IMR-90 (cell line): Measurements from ENCODE around the gene COLGALT1. TPM values are rescaled to one million over a fixed set of nuclear protein-coding genes. Genes with fewer than 3 reads are reported as not detected.

Experiments
- ATAC-seq: fragments of 200-7000 bp; cut with Tn5 transposase; 2 replicates; pipeline ENCODE4 v1.9.1; 2020; ENCODE audit warnings: low read depth, mild to moderate bottlenecking, moderate library complexity
- BruUV-seq: library from RNA; stranded (reverse); fragments of 400-500 nt; replicated peaks from 2 replicates; lab custom pipeline; 2021; lab: Mats Ljungman, UMichigan
- CTCF ChIA-PET: fragments of 300-600 bp; formaldehyde crosslinking; extraction: SDS; loops from one replicate; lab custom pipeline; 2021; ENCODE audit warnings: antibody characterized with exemption; lab: Yijun Ruan, JAX
- POLR2A ChIA-PET: fragments of 300-600 bp; sonication (Branson Sonifier 250); formaldehyde crosslinking; loops from one replicate; lab custom pipeline; 2022; ENCODE audit warnings: antibody characterized with exemption; ENCODE audit not compliant: unreplicated experiment; lab: Charles Lee
- DNase-seq: peaks from one replicate; pipeline ENCODE4 v3.0.0; 2013
- H2AFZ ChIP-seq: replicated peaks from 2 replicates; pipeline ENCODE3; 2013; ENCODE audit warnings: low read length, mild to moderate bottlenecking; ENCODE audit not compliant: poor library complexity
- H2AK5ac ChIP-seq: 2 replicates; pipeline ENCODE4 v1.6.1; 2013; ENCODE audit warnings: low read depth, low read length, inconsistent platforms
- H2AK9ac ChIP-seq: replicated peaks from 2 replicates; pipeline ENCODE3; 2013; ENCODE audit warnings: mild to moderate bottlenecking, low read depth, low read length, moderate library complexity; ENCODE audit not compliant: poor library complexity
- H2BK120ac ChIP-seq: 2 replicates; pipeline ENCODE4 v1.6.1; 2013; ENCODE audit warnings: low read depth, low read length, inconsistent platforms
- H2BK15ac ChIP-seq: 3 replicates; pipeline ENCODE4 v1.6.1; 2013; ENCODE audit warnings: low read depth, low read length, inconsistent platforms
- H2BK20ac ChIP-seq: 2 replicates; pipeline ENCODE4 v1.6.1; 2013; ENCODE audit warnings: low read depth, mild to moderate bottlenecking, inconsistent platforms, low read length, moderate library complexity
- H2BK5ac ChIP-seq: 2 replicates; pipeline ENCODE4 v1.6.1; 2013; ENCODE audit warnings: mild to moderate bottlenecking, low read depth, low read length, inconsistent platforms; ENCODE audit not compliant: poor library complexity, severe bottlenecking
- H3K14ac ChIP-seq: replicated peaks from 2 replicates; pipeline ENCODE4 v1.6.1; 2013; ENCODE audit warnings: low read depth, low read length, inconsistent platforms
- H3K18ac ChIP-seq: 2 replicates; pipeline ENCODE4 v1.6.1; 2013; ENCODE audit warnings: low read depth, low read length, control low read depth
- H3K23ac ChIP-seq: 2 replicates; pipeline ENCODE4 v1.6.1; 2013; ENCODE audit warnings: low read depth, low read length, inconsistent platforms
- H3K27ac ChIP-seq: 2 replicates; pipeline ENCODE4 v1.5.1; 2013; ENCODE audit warnings: mild to moderate bottlenecking, control low read depth, low read length; ENCODE audit not compliant: insufficient read depth
- H3K27me3 ChIP-seq: 2 replicates; pipeline ENCODE4 v1.6.1; 2013; ENCODE audit warnings: low read length; ENCODE audit not compliant: control insufficient read depth, insufficient read depth
- H3K36me3 ChIP-seq: 2 replicates; pipeline ENCODE4 v1.6.1; 2013; ENCODE audit warnings: low read length, mixed read lengths; ENCODE audit not compliant: control insufficient read depth, insufficient read depth
- H3K4ac ChIP-seq: 2 replicates; pipeline ENCODE4 v1.6.1; 2013; ENCODE audit warnings: low read depth, low read length, inconsistent platforms
- H3K4me1 ChIP-seq: 2 replicates; pipeline ENCODE4 v1.6.1; 2013; ENCODE audit warnings: low read length, mixed read lengths; ENCODE audit not compliant: control insufficient read depth, insufficient read depth
- H3K4me2 ChIP-seq: 2 replicates; pipeline ENCODE4 v1.6.1; 2013; ENCODE audit warnings: low read depth, mild to moderate bottlenecking, control low read depth, low read length, moderate library complexity
- H3K4me3 ChIP-seq: 2 replicates; pipeline ENCODE4 v1.5.1; 2013; ENCODE audit warnings: low read depth, mild to moderate bottlenecking, control low read depth, low read length, moderate library complexity; ENCODE audit not compliant: insufficient read depth
- H3K56ac ChIP-seq: 2 replicates; pipeline ENCODE4 v1.6.1; 2013; ENCODE audit warnings: low read length, inconsistent platforms; ENCODE audit not compliant: insufficient read depth; ENCODE audit errors: extremely low read depth
- H3K79me1 ChIP-seq, 2 experiments: 2 replicates each; pipeline ENCODE4 v1.6.1; 2013; ENCODE audit warnings: low read length in 2 of 2, inconsistent platforms in 1 of 2, low read depth in 1 of 2
- H3K9ac ChIP-seq: 2 replicates; pipeline ENCODE4 v1.6.1; 2013; ENCODE audit warnings: low read depth, low read length, control low read depth
- H3K9me1 ChIP-seq: 2 replicates; pipeline ENCODE4 v1.6.1; 2013; ENCODE audit warnings: low read length, inconsistent platforms; ENCODE audit not compliant: insufficient read depth
- H3K9me3 ChIP-seq: 2 replicates; pipeline ENCODE4 v1.6.1; 2013; ENCODE audit warnings: low read length; ENCODE audit not compliant: control insufficient read depth, insufficient read depth
- H4K20me1 ChIP-seq: 2 replicates; pipeline ENCODE4 v1.6.1; 2013; ENCODE audit warnings: low read length, inconsistent platforms; ENCODE audit not compliant: insufficient read depth
- H4K5ac ChIP-seq: 2 replicates; pipeline ENCODE4 v1.6.1; 2013; ENCODE audit warnings: mild to moderate bottlenecking, low read depth, low read length, control low read depth
- H4K8ac ChIP-seq, 2 experiments: 2 replicates each; pipeline ENCODE4 v1.6.1; 2013; ENCODE audit warnings: low read depth in 2 of 2, low read length in 2 of 2, control low read depth in 1 of 2, inconsistent platforms in 1 of 2
- H4K91ac ChIP-seq: 2 replicates; pipeline ENCODE4 v1.6.1; 2013; ENCODE audit warnings: low read depth, low read length, inconsistent platforms; ENCODE audit not compliant: insufficient read depth
- BHLHE40 ChIP-seq: fragments of 150-350 bp; IDR thresholded peaks from 2 replicates; pipeline ENCODE4 v1.6.1; 2016; ENCODE audit warnings: mild to moderate bottlenecking, low read depth, low read length
- CEBPB ChIP-seq: IDR thresholded peaks from 2 replicates; pipeline ENCODE4 v1.6.1; 2012; ENCODE audit warnings: low read depth, low read length, improper control_type of control experiment
- CHD1 ChIP-seq: IDR thresholded peaks from 2 replicates; pipeline ENCODE4 v1.6.1; 2012; ENCODE audit warnings: low read depth, low read length, improper control_type of control experiment
- CTCF ChIP-seq: conservative IDR thresholded peaks from 2 replicates; pipeline ENCODE4 v1.5.1; 2012; ENCODE audit warnings: mild to moderate bottlenecking, low read depth, low read length, improper control_type of control experiment
- ELK1 ChIP-seq: fragments of 150-350 bp; IDR thresholded peaks from 2 replicates; pipeline ENCODE4 v1.6.1; 2016; ENCODE audit warnings: low read depth, mild to moderate bottlenecking, low read length, moderate library complexity, borderline replicate concordance
- FOS ChIP-seq: fragments of 150-350 bp; IDR thresholded peaks from 2 replicates; pipeline ENCODE4 v1.6.1; 2016; ENCODE audit warnings: low read depth, low read length
- MAFK ChIP-seq: IDR thresholded peaks from 2 replicates; pipeline ENCODE4 v1.6.1; 2012; ENCODE audit warnings: low read depth, low read length, improper control_type of control experiment
- MAZ ChIP-seq: IDR thresholded peaks from 2 replicates; pipeline ENCODE4 v1.6.1; 2012; ENCODE audit warnings: low read depth, mild to moderate bottlenecking, low read length, improper control_type of control experiment, moderate library complexity, borderline replicate concordance
- MXI1 ChIP-seq: IDR thresholded peaks from 2 replicates; pipeline ENCODE4 v1.6.1; 2012; ENCODE audit warnings: low read depth, mild to moderate bottlenecking, low read length, moderate library complexity, borderline replicate concordance
- NFE2L2 ChIP-seq: fragments of 150-350 bp; IDR thresholded peaks from 2 replicates; pipeline ENCODE4 v1.6.1; 2016; ENCODE audit warnings: low read depth, mild to moderate bottlenecking, low read length
- POLR2A ChIP-seq: IDR thresholded peaks from 2 replicates; pipeline ENCODE4 v1.6.1; 2012; ENCODE audit warnings: mild to moderate bottlenecking, low read depth, low read length
- RAD21 ChIP-seq: IDR thresholded peaks from 2 replicates; pipeline ENCODE4 v1.6.1; 2012; ENCODE audit warnings: low read length, improper control_type of control experiment
- RCOR1 ChIP-seq: IDR thresholded peaks from 2 replicates; pipeline ENCODE4 v1.6.1; 2012; ENCODE audit warnings: mild to moderate bottlenecking, low read length, improper control_type of control experiment; ENCODE audit not compliant: insufficient replicate concordance
- RFX5 ChIP-seq: IDR thresholded peaks from 2 replicates; pipeline ENCODE4 v1.8.0; 2012; ENCODE audit warnings: low read depth, mild to moderate bottlenecking, low read length, moderate library complexity
- SMC3 ChIP-seq: fragments of 150-350 bp; IDR thresholded peaks from 2 replicates; pipeline ENCODE4 v1.6.1; 2016; ENCODE audit warnings: low read depth, mild to moderate bottlenecking, antibody characterized with exemption, low read length, moderate library complexity
- USF2 ChIP-seq: fragments of 150-350 bp; IDR thresholded peaks from 2 replicates; pipeline ENCODE4 v1.6.1; 2017; ENCODE audit warnings: mild to moderate bottlenecking, antibody characterized with exemption, low read length, low read depth
- WGBS, 2 experiments: methylation state at CpG; one replicate each; pipeline versions ENCODE4 v1.1.5 to v1.1.7; 2013; ENCODE audit warnings: missing lambda C conversion rate in 2 of 2; ENCODE audit not compliant: insufficient read length in 1 of 2; ENCODE audit errors: extremely low coverage in 2 of 2; 5-methylcytosine and 5-hydroxymethylcytosine counted together
- dilution Hi-C: fragments of 300-500 bp; cut with HindIII; formaldehyde crosslinking; loops from one replicate; pipeline ENCODE4 v1.14.3; 2018; ENCODE audit warnings: low sequenced_read_pairs; ENCODE audit not compliant: unreplicated experiment
- in situ Hi-C: fragments of 300-500 bp; cut with MboI; formaldehyde crosslinking; loops from 3 replicates; pipeline ENCODE4 v1.14.3; 2019; ENCODE audit warnings: low sequenced_read_pairs, inconsistent platforms, mixed read lengths
- intact Hi-C: fragments of 100-400 bp; cut with micrococcal nuclease; formaldehyde crosslinking; loops from 2 replicates; pipeline ENCODE4 v1.10.0; 2022
- polyA plus RNA-seq, 3 experiments: library from polyadenylated mRNA; depleted of rRNA; stranded (reverse); fragments of >200 nt; gene quantifications; 2 replicates each; pipeline ENCODE4 v1.2.3, GENCODE V29; 2012; ENCODE audit warnings: low replicate concordance in 1 of 3
- total RNA-seq: library from RNA; depleted of rRNA; stranded (reverse); fragments of >200 nt; gene quantifications from 2 replicates; pipeline ENCODE4 v1.2.3, GENCODE V29; 2012

Gene COLGALT1
- total and polyA plus RNA-seq, 2 of the 4 experiments (the other 2 are of a cell fraction), result 77.1 to 117 TPM

DNA sequence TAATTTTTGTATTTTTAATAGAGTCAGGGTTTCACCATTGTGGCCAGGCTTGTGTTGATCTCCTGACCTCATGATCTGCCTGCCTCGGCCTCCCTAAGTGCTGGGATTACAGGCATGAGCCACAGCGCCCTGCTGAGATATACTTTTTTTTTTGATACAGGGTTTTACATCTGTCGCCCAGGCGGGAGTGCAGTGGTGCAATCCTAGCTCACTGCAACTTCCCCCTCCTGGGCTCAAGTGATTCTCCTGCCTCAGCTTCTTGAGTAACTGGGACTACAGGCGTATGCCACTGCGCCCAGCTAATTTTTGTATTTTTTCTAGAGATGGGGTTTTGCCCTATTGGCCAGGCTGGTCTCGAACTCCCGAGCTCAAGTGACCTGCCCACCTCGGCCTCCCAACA, 2.0 kb downstream of the COLGALT1 start:
- H4K8ac ChIP-seq, result no peak overlapping the region
- H2AK5ac ChIP-seq, result no peak overlapping the region
- no peak overlapping the region for H3K14ac ChIP-seq
- H2AK9ac ChIP-seq, result no peak overlapping the region
- H3K4me1 ChIP-seq, result peaks cover 3% of the 10 kb centered on the region; the same call in 1 of the 2 replicates
- no peaks in the 10 kb centered on the region for H3K9me3 ChIP-seq
- CTCF ChIA-PET, result no interaction called here
- H3K9ac ChIP-seq, result no peak overlapping the region
- no TSS peak for BruUV-seq
- no peak overlapping the region for H3K56ac ChIP-seq
- no peak overlapping the region for H2AFZ ChIP-seq
- ATAC-seq, result no peak
- no peak overlapping the region for H3K27ac ChIP-seq
- H3K79me1 ChIP-seq, result peaks cover 10 to 43% of the 10 kb centered on the region in 2 experiments
- H2BK20ac ChIP-seq, result no peak overlapping the region
- no peak overlapping the region for H2BK120ac ChIP-seq
- H3K27me3 ChIP-seq, result no peaks in the 10 kb centered on the region
- in situ Hi-C loops, result no loop called here
- H4K91ac ChIP-seq, result no peak overlapping the region
- no peak overlapping the region for H3K23ac ChIP-seq
- POLR2A ChIA-PET, result no interaction called here
- H3K4me3 ChIP-seq, result no peak overlapping the region
- peaks cover 4% of the 10 kb centered on the region; the same call in 1 of the 2 replicates for H3K9me1 ChIP-seq
- H3K4me2 ChIP-seq, result no peak overlapping the region
- no peak overlapping the region for H2BK5ac ChIP-seq
- H4K20me1 ChIP-seq, result no peaks in the 10 kb centered on the region
- peaks cover 23% of the 10 kb centered on the region for H3K36me3 ChIP-seq
- no peak overlapping the region for H3K18ac ChIP-seq
- DNase-seq, result no peak
- WGBS, 2 experiments, result no CpG with 5 or more reads among the region's 9 CpGs
- intact Hi-C loops, result loop anchor here (5.0 to 10.0 kb wide), 2 partner anchors 45 to 163 kb away; partner anchors contain the start of genes CCDC194 and PGLS
- TF ChIP-seq BHLHE40, result no peak
- TF ChIP-seq NFE2L2, result no peak
- no peak for TF ChIP-seq RAD21
- TF ChIP-seq CTCF, result no peak
- TF ChIP-seq FOS, result no peak
- no peak for TF ChIP-seq SMC3
- no peak for TF ChIP-seq USF2
- no peak for TF ChIP-seq MXI1
- TF ChIP-seq CHD1, result no peak
- TF ChIP-seq RCOR1, result no peak
- TF ChIP-seq CEBPB, result no peak
- TF ChIP-seq RFX5, result no peak
- no peak for TF ChIP-seq MAZ
- no peak for TF ChIP-seq POLR2A
- TF ChIP-seq MAFK, result no peak
- no peak for TF ChIP-seq ELK1
- no peak overlapping the region for H4K5ac ChIP-seq
- H2BK15ac ChIP-seq, result no peak overlapping the region
- H3K4ac ChIP-seq, result no peak overlapping the region
- dilution Hi-C loops, result no loop called here
